Measurements from ENCODE around the gene TMEM91.
"Not testable (repeated sequence)": the region's sequence is repeated elsewhere in the genome, so short reads cannot be mapped to it uniquely, and the experiment has no call there.

TMEM91 gene

GRCh38 chr19:41376241-41376997, at the start of gene TMEM91:
Gene TMEM91, plus strand, starts transcription at chr19:41376533. Its CDS starts 1,777 bp downstream, at chr19:41378310.
- peak; percentile 11 for DNase-seq

GRCh38 chr19:41327076-41327575, 49.2 kb upstream of the TMEM91 start:
- DNase-seq, result no peak

- peak; percentile 18 for DNase-seq
Observed at GRCh38 chr19:41327576-41328156, 48.7 kb upstream of the TMEM91 start.

GRCh38 chr19:41328157-41328841, 48.0 kb upstream of the TMEM91 start:
- no peak for DNase-seq

- no peak for DNase-seq
Observed at GRCh38 chr19:41328842-41329225, 47.5 kb upstream of the TMEM91 start.

GRCh38 chr19:41330481-41330880, 45.9 kb upstream of the TMEM91 start:
- DNase-seq, result no peak

GRCh38 chr19:41330946-41331678, 45.2 kb upstream of the TMEM91 start:
- DNase-seq, result no peak

GRCh38 chr19:41332000-41332399, 44.3 kb upstream of the TMEM91 start:
- no peak for DNase-seq

GRCh38 chr19:41332468-41332867, 43.9 kb upstream of the TMEM91 start:
- no peak for DNase-seq

GRCh38 chr19:41334793-41335192, 41.5 kb upstream of the TMEM91 start:
- no peak for DNase-seq

GRCh38 chr19:41335467-41335866, 40.9 kb upstream of the TMEM91 start:
- no peak for DNase-seq

- no peak for DNase-seq
Observed at GRCh38 chr19:41339936-41340335, 36.4 kb upstream of the TMEM91 start.

- no peak for DNase-seq
Observed at GRCh38 chr19:41341669-41342490, 34.5 kb upstream of the TMEM91 start.

- DNase-seq, result no peak
Observed at GRCh38 chr19:41344162-41344561, 32.2 kb upstream of the TMEM91 start.

- not testable (repeated sequence) for DNase-seq
Observed at GRCh38 chr19:41346916-41347315, 29.4 kb upstream of the TMEM91 start.

GRCh38 chr19:41350735-41351338, 25.5 kb upstream of the TMEM91 start:
- DNase-seq, result no peak

GRCh38 chr19:41351339-41352245, 24.7 kb upstream of the TMEM91 start:
- DNase-seq, result no peak

- DNase-seq, result no peak
Observed at GRCh38 chr19:41352279-41352608, 24.1 kb upstream of the TMEM91 start.

- no peak for DNase-seq
Observed at GRCh38 chr19:41352609-41353465, 23.5 kb upstream of the TMEM91 start.

All from NCI-H1436 (cell line).